NCI-H526 (cell line): ENCODE measurements around the gene NCAPH2.
"Not testable (repeated sequence)": the region's sequence is repeated elsewhere in the genome, so short reads cannot be mapped to it uniquely, and the experiment has no call there.

Experiments
- DNase-seq, 2 experiments: peaks; one replicate each; lab custom pipeline; 2025; lab: John Stamatoyannopoulos, UW

The NCAPH2 gene

GRCh38 chr22:50530877-50531545 lies 23.0 kb downstream of the NCAPH2 start:
- peak in 1 of 2 experiments; percentile 57 for DNase-seq

GRCh38 chr22:50531546-50531961 lies 23.5 kb downstream of the NCAPH2 start:
- DNase-seq = peak in 1 of 2 experiments; percentile 40

GRCh38 chr22:50531962-50532674 lies 24.1 kb downstream of the NCAPH2 start:
- DNase-seq = peak in 1 of 2 experiments; percentile 40

- no peak for DNase-seq
Measured at GRCh38 chr22:50532824-50533796, 25.1 kb downstream of the NCAPH2 start.

GRCh38 chr22:50533856-50534711 lies 26.1 kb downstream of the NCAPH2 start:
- DNase-seq = not testable (repeated sequence)

GRCh38 chr22:50535113-50535512 lies 27.1 kb downstream of the NCAPH2 start:
- DNase-seq = no peak

GRCh38 chr22:50536226-50536625 lies 28.2 kb downstream of the NCAPH2 start:
- no peak for DNase-seq

GRCh38 chr22:50537765-50538164 lies 29.7 kb downstream of the NCAPH2 start:
- DNase-seq = no peak

GRCh38 chr22:50540381-50540780 lies 32.4 kb downstream of the NCAPH2 start:
- DNase-seq = no peak

GRCh38 chr22:50541667-50542026 lies 33.6 kb downstream of the NCAPH2 start:
- not testable (repeated sequence) for DNase-seq

GRCh38 chr22:50542416-50542927 lies 34.4 kb downstream of the NCAPH2 start:
- DNase-seq = no peak

GRCh38 chr22:50544078-50544745 lies 36.2 kb downstream of the NCAPH2 start:
- DNase-seq = peak; percentile 2 to 86

- DNase-seq = no peak
Measured at GRCh38 chr22:50544746-50545253, 36.8 kb downstream of the NCAPH2 start.

- no peak for DNase-seq
Measured at GRCh38 chr22:50545522-50546325, 37.7 kb downstream of the NCAPH2 start, which contains the start of gene KLHDC7B. Gene KLHDC7B (plus strand): TSS chr22:50545899. CDS start chr22:50546244, 345 bp downstream.

- no peak for DNase-seq
Measured at GRCh38 chr22:50546326-50547262, 38.6 kb downstream of the NCAPH2 start.

GRCh38 chr22:50547263-50547985 lies 39.4 kb downstream of the NCAPH2 start:
- DNase-seq = no peak
